PC-9 (cell line): ENCODE measurements around the gene BTLA. TPM values are rescaled to one million over a fixed set of nuclear protein-coding genes. Genes with fewer than 3 reads are reported as not detected.

Experiments
- BruUV-seq: library from RNA; stranded (reverse); fragments of 400-500 nt; replicated peaks from 2 replicates; lab custom pipeline; 2021; lab: Mats Ljungman, UMichigan
- CTCF ChIA-PET: fragments of 300-600 bp; sonication (Branson Sonifier 250); formaldehyde crosslinking; loops from one replicate; lab custom pipeline; 2022; ENCODE audit warnings: antibody characterized with exemption; lab: Charles Lee
- POLR2A ChIA-PET: fragments of 300-600 bp; sonication (Branson Sonifier 250); formaldehyde crosslinking; loops from one replicate; lab custom pipeline; 2022; ENCODE audit warnings: antibody characterized with exemption; ENCODE audit not compliant: unreplicated experiment; lab: Charles Lee
- DNase-seq, 2 experiments: peaks; one replicate each; pipeline versions ENCODE4 v3.0.0 to v3.0.0-alpha.2; 2015 to 2022; ENCODE audit warnings: mixed read lengths in 1 of 2
- H2AFZ ChIP-seq: fragments of 200-600 bp; sonication (generic); 2 replicates; pipeline ENCODE4 v1.8.1; 2017; ENCODE audit warnings: antibody characterized with exemption
- H3F3A ChIP-seq: fragments of 200-600 bp; sonication (generic); 2 replicates; pipeline ENCODE4 v1.8.1; 2017; ENCODE audit warnings: antibody characterized with exemption, mild to moderate bottlenecking, low read depth; ENCODE audit not compliant: insufficient read depth
- H3K27ac ChIP-seq: fragments of 200-600 bp; sonication (generic); 2 replicates; pipeline ENCODE4 v1.6.1; 2016; ENCODE audit warnings: mixed run types
- H3K27me3 ChIP-seq: fragments of 200-600 bp; sonication (generic); 2 replicates; pipeline ENCODE4 v1.6.1; 2016; ENCODE audit warnings: low read depth, mixed run types; ENCODE audit not compliant: insufficient read depth
- H3K36me3 ChIP-seq: fragments of 200-600 bp; sonication (generic); 2 replicates; pipeline ENCODE4 v1.6.1; 2016; ENCODE audit warnings: low read depth, mixed run types
- H3K4me1 ChIP-seq: fragments of 200-600 bp; sonication (generic); replicated peaks from 2 replicates; pipeline ENCODE4 v1.6.1; 2016; ENCODE audit warnings: mixed run types; ENCODE audit not compliant: insufficient read depth
- H3K4me2 ChIP-seq: fragments of 200-600 bp; sonication (generic); 2 replicates; pipeline ENCODE4 v1.6.1; 2017; ENCODE audit warnings: mixed run types
- H3K4me3 ChIP-seq: fragments of 200-600 bp; sonication (generic); 2 replicates; pipeline ENCODE4 v1.6.1; 2016; ENCODE audit warnings: mixed run types
- H3K79me2 ChIP-seq: fragments of 200-600 bp; sonication (generic); 2 replicates; pipeline ENCODE4 v1.6.1; 2017; ENCODE audit warnings: low read depth, mixed run types
- H3K9me2 ChIP-seq: fragments of 200-600 bp; sonication (generic); 2 replicates; pipeline ENCODE4 v1.8.1; 2017; ENCODE audit warnings: mild to moderate bottlenecking; ENCODE audit not compliant: insufficient read depth
- H3K9me3 ChIP-seq: fragments of 200-600 bp; sonication (generic); 2 replicates; pipeline ENCODE4 v1.8.1; 2016; ENCODE audit warnings: low read depth; ENCODE audit not compliant: insufficient read depth
- H4K20me1 ChIP-seq: fragments of 200-600 bp; sonication (generic); 2 replicates; pipeline ENCODE4 v1.8.1; 2017; ENCODE audit not compliant: insufficient read depth
- EZH2 ChIP-seq: fragments of 200-600 bp; sonication (generic); IDR thresholded peaks from 2 replicates; pipeline ENCODE4 v1.8.0; 2017; ENCODE audit warnings: antibody characterized with exemption, low read depth
- intact Hi-C: fragments of 100-400 bp; cut with micrococcal nuclease; formaldehyde crosslinking; loops from one replicate; pipeline ENCODE4 v1.10.0; 2022; ENCODE audit not compliant: unreplicated experiment
- total RNA-seq: library from RNA; stranded (reverse); gene quantifications from 2 replicates; pipeline ENCODE4 v1.2.3, GENCODE V29; 2021
- TF ChIP-seq, protein P1 (sequence below): fragments of 200-600 bp; sonication (generic); conservative IDR thresholded peaks from 2 replicates; pipeline ENCODE4 v1.6.1; 2017; ENCODE audit warnings: mixed run types, antibody characterized with exemption, mild to moderate bottlenecking, moderate library complexity

The BTLA gene
- total RNA-seq, 1 experiment from 2014 or later = not detected

DNA sequence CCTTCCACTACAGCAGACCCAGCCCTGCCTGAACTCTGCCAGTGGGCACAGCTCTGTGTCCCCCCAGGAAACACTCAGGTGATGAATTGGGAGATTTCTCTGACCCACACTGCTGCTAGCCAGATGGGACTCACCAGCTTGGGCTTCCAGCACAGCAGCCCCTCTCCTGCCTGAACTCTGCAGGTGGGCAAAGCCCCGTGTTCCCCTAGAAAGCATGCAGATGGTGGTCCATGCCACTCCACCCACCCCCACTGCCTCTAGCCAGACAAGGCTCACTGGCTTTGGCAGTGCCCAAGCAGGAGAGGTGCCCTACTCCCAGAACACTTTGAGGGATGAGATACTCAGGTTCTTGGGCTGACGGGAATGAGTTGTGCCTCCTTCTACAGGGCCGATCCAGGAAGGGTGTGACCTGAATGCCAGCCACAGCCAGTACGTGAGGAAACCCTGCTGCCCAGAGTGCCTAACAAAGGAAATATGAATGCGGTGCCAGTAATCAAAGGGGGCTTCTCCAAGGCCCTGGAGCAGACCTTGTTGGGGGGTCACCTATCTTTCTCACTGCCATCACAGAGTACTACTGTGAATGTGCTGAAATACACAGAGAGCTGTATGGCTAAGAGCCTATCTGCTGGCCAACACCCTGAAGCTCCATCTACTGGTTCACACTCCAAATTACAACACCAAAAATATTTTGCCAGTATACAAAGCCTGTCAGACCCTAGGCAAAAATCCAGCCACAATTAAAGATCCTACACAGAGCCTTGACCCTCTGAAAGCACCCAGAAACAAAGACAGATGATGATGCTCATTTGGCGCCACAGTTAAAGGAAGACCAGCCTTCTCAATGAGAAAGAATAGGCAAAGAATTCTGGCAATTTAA is 61.9 kb downstream of the BTLA start:
- POLR2A ChIA-PET = no interaction called here
- H3K4me2 ChIP-seq = no peak overlapping the region
- no peak overlapping the region for H3K4me3 ChIP-seq
- no peaks in the 10 kb centered on the region for H3K79me2 ChIP-seq
- CTCF ChIA-PET = interaction anchor here (0.5 to 0.9 kb wide), 3 partner anchors 109 to 300 kb away, joined by 3 to 6 read pairs (median 4); no protein-coding TSS in a partner anchor
- no peak overlapping the region for H3K27ac ChIP-seq
- H4K20me1 ChIP-seq = no peaks in the 10 kb centered on the region
- TF ChIP-seq EZH2 = no peak
- TF ChIP-seq, protein P1, sequence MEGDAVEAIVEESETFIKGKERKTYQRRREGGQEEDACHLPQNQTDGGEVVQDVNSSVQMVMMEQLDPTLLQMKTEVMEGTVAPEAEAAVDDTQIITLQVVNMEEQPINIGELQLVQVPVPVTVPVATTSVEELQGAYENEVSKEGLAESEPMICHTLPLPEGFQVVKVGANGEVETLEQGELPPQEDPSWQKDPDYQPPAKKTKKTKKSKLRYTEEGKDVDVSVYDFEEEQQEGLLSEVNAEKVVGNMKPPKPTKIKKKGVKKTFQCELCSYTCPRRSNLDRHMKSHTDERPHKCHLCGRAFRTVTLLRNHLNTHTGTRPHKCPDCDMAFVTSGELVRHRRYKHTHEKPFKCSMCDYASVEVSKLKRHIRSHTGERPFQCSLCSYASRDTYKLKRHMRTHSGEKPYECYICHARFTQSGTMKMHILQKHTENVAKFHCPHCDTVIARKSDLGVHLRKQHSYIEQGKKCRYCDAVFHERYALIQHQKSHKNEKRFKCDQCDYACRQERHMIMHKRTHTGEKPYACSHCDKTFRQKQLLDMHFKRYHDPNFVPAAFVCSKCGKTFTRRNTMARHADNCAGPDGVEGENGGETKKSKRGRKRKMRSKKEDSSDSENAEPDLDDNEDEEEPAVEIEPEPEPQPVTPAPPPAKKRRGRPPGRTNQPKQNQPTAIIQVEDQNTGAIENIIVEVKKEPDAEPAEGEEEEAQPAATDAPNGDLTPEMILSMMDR = peak; percentile 53; the same call in 1 of the 2 replicates
- H3K4me1 ChIP-seq = no peaks in the 10 kb centered on the region
- no peak overlapping the region for H2AFZ ChIP-seq
- H3K27me3 ChIP-seq = no peaks in the 10 kb centered on the region
- H3K36me3 ChIP-seq = no peaks in the 10 kb centered on the region
- no peak for DNase-seq
- H3F3A ChIP-seq = no peaks in the 10 kb centered on the region
- intact Hi-C loops = loop anchor here (2.0 kb wide), 1 partner anchor 111 kb away; no protein-coding TSS in a partner anchor
- H3K9me2 ChIP-seq = no peaks in the 10 kb centered on the region
- peaks cover 4% of the 10 kb centered on the region; the same call in 1 of the 2 replicates for H3K9me3 ChIP-seq
- no TSS peak for BruUV-seq

DNA sequence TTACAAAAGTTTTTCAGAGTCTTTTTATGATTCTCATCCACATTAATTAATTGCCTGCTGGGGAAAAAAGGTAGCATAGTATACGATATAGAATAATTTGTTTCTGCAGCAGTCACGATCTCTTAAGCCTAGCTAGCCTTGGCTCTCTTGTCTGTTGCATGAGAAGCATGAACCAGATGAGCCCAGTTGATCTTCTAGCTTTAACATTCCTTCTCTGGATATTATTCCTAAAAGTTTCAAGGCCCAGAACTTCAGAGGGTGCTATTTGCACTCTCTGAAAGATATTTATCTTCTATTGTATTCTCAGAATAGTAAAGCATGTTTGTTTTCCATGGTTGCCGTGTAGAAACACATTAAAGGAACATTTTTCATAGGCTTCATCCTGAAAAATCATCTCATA is 69.3 kb downstream of the BTLA start:
- Histone ChIP-seq H3K36me3 (no peaks in the 10 kb centered on the region), H3K79me2 (no peaks in the 10 kb centered on the region), H3F3A (no peaks in the 10 kb centered on the region), H3K4me1 (no peaks in the 10 kb centered on the region), H3K9me3 (no peaks in the 10 kb centered on the region), H4K20me1 (no peaks in the 10 kb centered on the region), H3K4me3 (no peak overlapping the region), H3K27me3 (no peaks in the 10 kb centered on the region), H2AFZ (0 out of 2 replicates have a peak overlapping the region, but pooled peaks have one; percentile 3), H3K27ac (no peak overlapping the region), H3K4me2 (no peak overlapping the region), H3K9me2 (no peaks in the 10 kb centered on the region; the same call in 1 of the 2 replicates)
- intact Hi-C loops = no loop called here
- TF ChIP-seq, protein P1 = no peak
- TF ChIP-seq EZH2 = no peak
- DNase-seq = no peak
- BruUV-seq = no TSS peak
- ChIA-PET CTCF (no interaction called here), POLR2A (no interaction called here)

DNA sequence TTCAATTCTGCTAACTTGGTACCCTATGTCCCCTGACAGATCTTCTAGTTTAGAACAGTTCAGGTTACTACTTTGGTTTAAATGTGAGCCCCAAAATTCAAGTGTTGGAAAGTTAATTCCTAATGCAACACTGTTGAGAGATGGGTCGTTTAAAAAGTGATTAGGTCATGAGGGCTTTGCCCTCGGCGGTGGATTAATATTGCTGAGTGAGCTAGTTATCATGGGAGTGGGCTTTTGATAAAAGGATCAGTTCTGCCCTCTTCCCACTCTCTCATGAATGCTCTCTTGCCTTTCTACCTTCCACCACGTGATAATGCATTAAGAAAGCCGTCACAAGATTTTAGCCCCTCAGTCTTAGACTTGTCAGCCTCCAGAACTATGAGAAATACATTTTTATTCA is 72.1 kb downstream of the BTLA start:
- Histone ChIP-seq H3K27ac (no peak overlapping the region), H3K4me2 (no peak overlapping the region), H3F3A (no peaks in the 10 kb centered on the region), H3K9me3 (no peaks in the 10 kb centered on the region), H2AFZ (no peak overlapping the region), H4K20me1 (no peaks in the 10 kb centered on the region), H3K79me2 (no peaks in the 10 kb centered on the region), H3K9me2 (no peaks in the 10 kb centered on the region; the same call in 1 of the 2 replicates), H3K27me3 (no peaks in the 10 kb centered on the region), H3K36me3 (no peaks in the 10 kb centered on the region), H3K4me1 (no peaks in the 10 kb centered on the region), H3K4me3 (no peak overlapping the region)
- ChIA-PET CTCF (no interaction called here), POLR2A (no interaction called here)
- intact Hi-C loops = no loop called here
- no peak for DNase-seq
- TF ChIP-seq EZH2 = no peak
- TF ChIP-seq, protein P1 = no peak
- BruUV-seq = no TSS peak
